Endothelial cell of umbilical vein (primary cell): ENCODE results near the gene LRRC10B. TPM values are rescaled to one million over a fixed set of nuclear protein-coding genes. Genes with fewer than 3 reads are reported as not detected.

ENCODE experiments used
- BruUV-seq: library from RNA; stranded (reverse); fragments of 400-500 nt; replicated peaks from 2 replicates; lab custom pipeline; 2021; lab: Mats Ljungman, UMichigan
- CTCF ChIA-PET: fragments of 300-600, 350-600 bp; sonication (Branson Sonifier 250); formaldehyde crosslinking; loops from one replicate; lab custom pipeline; 2021; ENCODE audit warnings: antibody characterized with exemption, inconsistent platforms; lab: Charles Lee
- POLR2A ChIA-PET: fragments of 300-600, 350-600 bp; sonication (Branson Sonifier 250); formaldehyde crosslinking; loops from one replicate; lab custom pipeline; 2021; ENCODE audit warnings: antibody characterized with exemption, inconsistent platforms; lab: Charles Lee
- DNase-seq: peaks from one replicate; pipeline ENCODE4 v3.0.0-alpha.2; 2011; ENCODE audit warnings: low read depth, low spot score
- FAIRE-seq: peaks from 2 replicates; lab custom pipeline; 2011; peaks lifted over from hg19 to GRCh38; lab: Jason Lieb, UNC
- H2AFZ ChIP-seq: 2 replicates; pipeline ENCODE4 v1.6.0; 2012; ENCODE audit warnings: low read depth, low read length, control low read depth, inconsistent platforms
- H3K27ac ChIP-seq: 2 replicates; pipeline ENCODE4 v1.5.1; 2011; ENCODE audit warnings: low read depth, mild to moderate bottlenecking, control low read depth, low read length, moderate library complexity; ENCODE audit not compliant: insufficient read depth
- H3K27me3 ChIP-seq, 2 experiments: 2 replicates each; pipeline versions ENCODE4 v1.6.0 to v1.6.1; 2011; ENCODE audit warnings: low read length in 2 of 2, mixed read lengths in 1 of 2; ENCODE audit not compliant: control insufficient read depth in 2 of 2, insufficient read depth in 2 of 2
- H3K36me3 ChIP-seq, 2 experiments: 2 replicates in 1 of 2; 3 replicates in 1 of 2; pipeline ENCODE4 v1.5.1; 2011; ENCODE audit warnings: low read length in 2 of 2, mild to moderate bottlenecking in 1 of 2, moderate library complexity in 1 of 2; ENCODE audit not compliant: control insufficient read depth in 2 of 2, insufficient read depth in 2 of 2; ENCODE audit errors: extremely low read depth in 1 of 2
- H3K4me1 ChIP-seq: 3 replicates; pipeline ENCODE4 v1.5.1; 2011; ENCODE audit warnings: mild to moderate bottlenecking, low read length; ENCODE audit not compliant: control insufficient read depth, insufficient read depth; ENCODE audit errors: extremely low read depth
- H3K4me2 ChIP-seq: 2 replicates; pipeline ENCODE4 v1.6.1; 2011; ENCODE audit warnings: low read length, control low read depth, mixed read lengths; ENCODE audit not compliant: insufficient read depth
- H3K4me3 ChIP-seq, 3 experiments: fragments of 200-600 bp in 1 of 3; sonication (generic), shearing (Covaris generic) in 1 of 3; replicated peaks in 1 of 3; 2 replicates each; pipeline ENCODE4 v1.5.1; 2011 to 2016; ENCODE audit warnings: control low read depth in 3 of 3, low read length in 3 of 3, mild to moderate bottlenecking in 2 of 3, inconsistent platforms in 1 of 3, low read depth in 1 of 3, moderate library complexity in 1 of 3; ENCODE audit not compliant: insufficient read depth in 1 of 3
- H3K79me2 ChIP-seq: 2 replicates; pipeline ENCODE4 v1.6.0; 2012; ENCODE audit warnings: low read length, inconsistent platforms; ENCODE audit not compliant: control insufficient read depth, insufficient read depth
- H3K9ac ChIP-seq: replicated peaks from 2 replicates; pipeline ENCODE3; 2011; ENCODE audit warnings: low read length, control low read depth; ENCODE audit not compliant: insufficient read depth; ENCODE audit errors: extremely low read depth
- H3K9me1 ChIP-seq: replicated peaks from 3 replicates; pipeline ENCODE4 v1.6.0; 2011; ENCODE audit warnings: mild to moderate bottlenecking, low read length; ENCODE audit not compliant: control insufficient read depth, insufficient read depth; ENCODE audit errors: extremely low read depth
- H3K9me3 ChIP-seq: replicated peaks from 2 replicates; pipeline ENCODE4 v1.5.1; 2012; ENCODE audit warnings: low read length, inconsistent platforms; ENCODE audit not compliant: control insufficient read depth, insufficient read depth
- H4K20me1 ChIP-seq: replicated peaks from 2 replicates; pipeline ENCODE3; 2011; ENCODE audit warnings: mild to moderate bottlenecking, low read length; ENCODE audit not compliant: control insufficient read depth, insufficient read depth; ENCODE audit errors: extremely low read depth
- CTCF ChIP-seq, 2 donors: IDR thresholded peaks; 1 replicate in 1 of 2; 2 replicates in 1 of 2; pipeline ENCODE4 v1.5.1; 2011; ENCODE audit warnings: low read length in 2 of 2, mild to moderate bottlenecking in 2 of 2, moderate library complexity in 2 of 2, control low read depth in 1 of 2, inconsistent platforms in 1 of 2, low read depth in 1 of 2; ENCODE audit not compliant: insufficient read depth in 1 of 2; ENCODE audit errors: extremely low read depth in 1 of 2
- EZH2 ChIP-seq: IDR thresholded peaks from 2 replicates; pipeline ENCODE4 v1.6.1; 2012; ENCODE audit warnings: borderline replicate concordance, low read depth, mild to moderate bottlenecking, moderate library complexity, low read length, inconsistent platforms; ENCODE audit not compliant: severe bottlenecking
- FOS ChIP-seq: IDR thresholded peaks from 2 replicates; pipeline ENCODE4 v1.6.1; 2011; ENCODE audit warnings: mild to moderate bottlenecking, low read length, moderate library complexity, borderline replicate concordance; ENCODE audit not compliant: insufficient read depth
- GATA2 ChIP-seq: IDR thresholded peaks from 2 replicates; pipeline ENCODE4 v1.7.0; 2011; ENCODE audit warnings: low read depth, mild to moderate bottlenecking, moderate library complexity, mixed read lengths, low read length; ENCODE audit not compliant: insufficient read length, insufficient read depth
- JUN ChIP-seq: IDR thresholded peaks from 2 replicates; pipeline ENCODE4 v1.6.1; 2011; ENCODE audit warnings: borderline replicate concordance, low read depth; ENCODE audit not compliant: insufficient read length, insufficient read depth
- MAX ChIP-seq: IDR thresholded peaks from 2 replicates; pipeline ENCODE4 v1.6.1; 2011; ENCODE audit not compliant: insufficient read depth, insufficient read length
- MYC ChIP-seq: IDR thresholded peaks from one replicate; pipeline ENCODE4 v1.6.1; 2011; ENCODE audit warnings: mild to moderate bottlenecking, low read depth, low read length
- POLR2A ChIP-seq: IDR thresholded peaks from 2 replicates; pipeline ENCODE4 v1.6.1; 2012; ENCODE audit warnings: low read depth, mild to moderate bottlenecking, control low read depth, low read length
- POLR2AphosphoS5 ChIP-seq: IDR thresholded peaks from 2 replicates; pipeline ENCODE4 v1.6.1; 2012; ENCODE audit warnings: low read depth, mild to moderate bottlenecking, control low read depth, low read length, moderate library complexity; ENCODE audit not compliant: insufficient read depth
- dilution Hi-C: fragments of 300-500 bp; cut with MboI; formaldehyde crosslinking; loops from one replicate; pipeline ENCODE4 v1.15.0; 2019; ENCODE audit warnings: low sequenced_read_pairs; ENCODE audit not compliant: extremely low pct_ligation_motif_present
- intact Hi-C: fragments of 100-400 bp; cut with micrococcal nuclease; formaldehyde crosslinking; loops from one replicate; pipeline ENCODE4 v1.10.0; 2022
- polyA plus RNA-seq, 4 experiments: library from polyadenylated mRNA; depleted of rRNA in 3 of 4; stranded (reverse) in 3 of 4; unstranded in 1 of 4; fragments of >200 nt; gene quantifications; 2 replicates each; pipeline versions ENCODE4 v1.2.1 to v1.2.3, GENCODE V29; 2011 to 2012; ENCODE audit warnings: missing spikeins in 1 of 4
- total RNA-seq: library from RNA; stranded (reverse); gene quantifications from 2 replicates; pipeline ENCODE4 v1.2.3, GENCODE V29; 2021

Gene LRRC10B
- total and polyA plus RNA-seq, 2 donors (not counting 3 experiments of a cell fraction or from before 2014, with no cell fraction given) = not detected

- Histone ChIP-seq H4K20me1 (no peaks in the 10 kb centered on the region), H3K9me1 (no peaks in the 10 kb centered on the region), H3K27ac (no peak overlapping the region), H3K4me3 (no peak overlapping the region), H3K9ac (no peak overlapping the region), H2AFZ (no peak overlapping the region), H3K36me3 (no peaks in the 10 kb centered on the region), H3K9me3 (no peaks in the 10 kb centered on the region), H3K4me2 (no peak overlapping the region), H3K27me3 (no peaks in the 10 kb centered on the region), H3K4me1 (no peaks in the 10 kb centered on the region), H3K79me2 (no peaks in the 10 kb centered on the region)
- no peak for DNase-seq
- TF ChIP-seq MYC (no peak), FOS (no peak), GATA2 (no peak), POLR2A (no peak), CTCF (IDR thresholded peaks at IDR 0.05; ENCODE audit: extremely low read depth in 1 of 2, insufficient read depth in 1 of 2, low read depth in 1 of 2, low read length in 2 of 2) (no peak), EZH2 (no peak), POLR2AphosphoS5 (no peak), JUN (no peak), MAX (no peak)
- CTCF ChIA-PET = interaction anchor here (1.1 to 2.3 kb wide), 4 partner anchors 9 to 23 kb away, joined by 3 to 11 read pairs (median 6); no protein-coding TSS in a partner anchor
- dilution Hi-C loops (no loop called here), intact Hi-C loops (no loop called here)
- no peak for FAIRE-seq
- POLR2A ChIA-PET = no interaction called here
- BruUV-seq = no TSS peak
These were observed 32.0 kb downstream of the LRRC10B start for GRCh38 chr11:61540528-61540927.
